GM19240 (cell line): Measurements from ENCODE around the gene LHPP.

Source experiments
- DNase-seq: peaks from one replicate; pipeline ENCODE4 v3.0.0; 2011; ENCODE audit warnings: low spot score; ENCODE audit not compliant: insufficient read length

Gene LHPP

GRCh38 chr10:124447751-124448466 is 13.7 kb upstream of the LHPP start:
- no peak for DNase-seq

- DNase-seq = no peak
Measured at GRCh38 chr10:124448696-124449169, 12.9 kb upstream of the LHPP start.

GRCh38 chr10:124449170-124450011 is 12.2 kb upstream of the LHPP start:
- DNase-seq = no peak

GRCh38 chr10:124450012-124450782 is 11.4 kb upstream of the LHPP start, which contains the start of gene NKX1-2:
Gene NKX1-2 (minus strand): TSS chr10:124450035. CDS start chr10:124449943, 92 bp downstream.
- DNase-seq = no peak

- DNase-seq = no peak
Measured at GRCh38 chr10:124450783-124451057, 10.9 kb upstream of the LHPP start.

- DNase-seq = no peak
Measured at GRCh38 chr10:124451276-124451675, 10.3 kb upstream of the LHPP start.

GRCh38 chr10:124453960-124454610 is 7.5 kb upstream of the LHPP start:
- no peak for DNase-seq

- DNase-seq = no peak
Measured at GRCh38 chr10:124455441-124455840, 6.2 kb upstream of the LHPP start.

GRCh38 chr10:124458473-124458872 is 3.1 kb upstream of the LHPP start:
- DNase-seq = no peak

- no peak for DNase-seq
Measured at GRCh38 chr10:124458889-124459288, 2.7 kb upstream of the LHPP start.

GRCh38 chr10:124459395-124459794 is 2.2 kb upstream of the LHPP start:
- no peak for DNase-seq

- no peak for DNase-seq
Measured at GRCh38 chr10:124460144-124460543, 1.5 kb upstream of the LHPP start.

- no peak for DNase-seq
Measured at GRCh38 chr10:124462348-124462695, 699 bp downstream of the LHPP start.

GRCh38 chr10:124464028-124464965 is 2.7 kb downstream of the LHPP start:
- DNase-seq = no peak

- no peak for DNase-seq
Measured at GRCh38 chr10:124465003-124465776, 3.6 kb downstream of the LHPP start.

GRCh38 chr10:124465777-124466488 is 4.3 kb downstream of the LHPP start:
- no peak for DNase-seq

- DNase-seq = no peak
Measured at GRCh38 chr10:124467165-124467564, 5.5 kb downstream of the LHPP start.

GRCh38 chr10:124468624-124469023 is 7.0 kb downstream of the LHPP start:
- DNase-seq = no peak

GRCh38 chr10:124469956-124470484 is 8.4 kb downstream of the LHPP start:
- no peak for DNase-seq
